ENCODE results near the gene MTFMT.

MTFMT gene

DNA sequence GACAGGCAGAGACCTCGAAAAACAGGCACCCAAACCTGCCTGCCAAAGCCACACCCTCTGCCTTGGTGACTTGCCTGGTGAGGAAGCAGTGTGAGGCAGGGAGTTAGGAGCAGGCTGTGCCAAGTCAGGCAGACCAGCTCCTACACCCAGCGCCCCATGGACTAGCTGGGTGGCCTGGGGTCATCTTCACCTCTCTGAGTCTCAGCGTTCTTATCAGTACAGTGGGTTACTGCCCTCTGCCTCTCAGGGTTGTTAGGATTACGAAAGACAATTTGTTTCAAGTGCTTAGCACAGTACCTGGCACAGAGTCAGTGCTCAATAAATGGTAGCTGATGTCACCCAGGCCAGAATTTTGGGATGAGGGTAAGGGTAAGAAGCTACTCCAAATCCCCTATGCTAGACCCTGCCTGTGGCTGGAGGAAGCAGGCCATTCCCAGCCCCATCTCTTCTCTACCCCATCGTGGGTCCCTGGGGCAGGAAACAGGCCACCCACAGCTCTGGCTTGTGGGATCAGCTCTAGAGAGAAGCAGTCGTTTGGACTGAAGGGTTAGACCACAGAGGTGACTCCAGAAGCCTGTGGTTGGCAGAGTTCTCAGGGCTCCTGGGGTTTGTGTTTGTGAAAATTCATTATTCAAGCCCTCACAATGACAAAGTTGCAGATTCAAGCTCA is 25.9 kb upstream of the MTFMT start:
- TF ChIP-seq POLR2AphosphoS5 (IDR thresholded peaks at IDR 0.05; ENCODE audit: low read depth) (no peak), GABPA (IDR thresholded peaks at IDR 0.05; ENCODE audit: low read depth) (no peak), SPI1 (IDR thresholded peaks at IDR 0.05; ENCODE audit: borderline replicate concordance, low read depth) (no peak)
- TF ChIP-seq, protein P1, sequence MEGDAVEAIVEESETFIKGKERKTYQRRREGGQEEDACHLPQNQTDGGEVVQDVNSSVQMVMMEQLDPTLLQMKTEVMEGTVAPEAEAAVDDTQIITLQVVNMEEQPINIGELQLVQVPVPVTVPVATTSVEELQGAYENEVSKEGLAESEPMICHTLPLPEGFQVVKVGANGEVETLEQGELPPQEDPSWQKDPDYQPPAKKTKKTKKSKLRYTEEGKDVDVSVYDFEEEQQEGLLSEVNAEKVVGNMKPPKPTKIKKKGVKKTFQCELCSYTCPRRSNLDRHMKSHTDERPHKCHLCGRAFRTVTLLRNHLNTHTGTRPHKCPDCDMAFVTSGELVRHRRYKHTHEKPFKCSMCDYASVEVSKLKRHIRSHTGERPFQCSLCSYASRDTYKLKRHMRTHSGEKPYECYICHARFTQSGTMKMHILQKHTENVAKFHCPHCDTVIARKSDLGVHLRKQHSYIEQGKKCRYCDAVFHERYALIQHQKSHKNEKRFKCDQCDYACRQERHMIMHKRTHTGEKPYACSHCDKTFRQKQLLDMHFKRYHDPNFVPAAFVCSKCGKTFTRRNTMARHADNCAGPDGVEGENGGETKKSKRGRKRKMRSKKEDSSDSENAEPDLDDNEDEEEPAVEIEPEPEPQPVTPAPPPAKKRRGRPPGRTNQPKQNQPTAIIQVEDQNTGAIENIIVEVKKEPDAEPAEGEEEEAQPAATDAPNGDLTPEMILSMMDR (IDR thresholded peaks at IDR 0.05; ENCODE audit: insufficient read depth, low read length), result no peak
- TF ChIP-seq, protein P2, sequence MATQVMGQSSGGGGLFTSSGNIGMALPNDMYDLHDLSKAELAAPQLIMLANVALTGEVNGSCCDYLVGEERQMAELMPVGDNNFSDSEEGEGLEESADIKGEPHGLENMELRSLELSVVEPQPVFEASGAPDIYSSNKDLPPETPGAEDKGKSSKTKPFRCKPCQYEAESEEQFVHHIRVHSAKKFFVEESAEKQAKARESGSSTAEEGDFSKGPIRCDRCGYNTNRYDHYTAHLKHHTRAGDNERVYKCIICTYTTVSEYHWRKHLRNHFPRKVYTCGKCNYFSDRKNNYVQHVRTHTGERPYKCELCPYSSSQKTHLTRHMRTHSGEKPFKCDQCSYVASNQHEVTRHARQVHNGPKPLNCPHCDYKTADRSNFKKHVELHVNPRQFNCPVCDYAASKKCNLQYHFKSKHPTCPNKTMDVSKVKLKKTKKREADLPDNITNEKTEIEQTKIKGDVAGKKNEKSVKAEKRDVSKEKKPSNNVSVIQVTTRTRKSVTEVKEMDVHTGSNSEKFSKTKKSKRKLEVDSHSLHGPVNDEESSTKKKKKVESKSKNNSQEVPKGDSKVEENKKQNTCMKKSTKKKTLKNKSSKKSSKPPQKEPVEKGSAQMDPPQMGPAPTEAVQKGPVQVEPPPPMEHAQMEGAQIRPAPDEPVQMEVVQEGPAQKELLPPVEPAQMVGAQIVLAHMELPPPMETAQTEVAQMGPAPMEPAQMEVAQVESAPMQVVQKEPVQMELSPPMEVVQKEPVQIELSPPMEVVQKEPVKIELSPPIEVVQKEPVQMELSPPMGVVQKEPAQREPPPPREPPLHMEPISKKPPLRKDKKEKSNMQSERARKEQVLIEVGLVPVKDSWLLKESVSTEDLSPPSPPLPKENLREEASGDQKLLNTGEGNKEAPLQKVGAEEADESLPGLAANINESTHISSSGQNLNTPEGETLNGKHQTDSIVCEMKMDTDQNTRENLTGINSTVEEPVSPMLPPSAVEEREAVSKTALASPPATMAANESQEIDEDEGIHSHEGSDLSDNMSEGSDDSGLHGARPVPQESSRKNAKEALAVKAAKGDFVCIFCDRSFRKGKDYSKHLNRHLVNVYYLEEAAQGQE (IDR thresholded peaks at IDR 0.05; ENCODE audit: insufficient replicate concordance, low read depth), result no peak
- H3K27ac ChIP-seq (replicated peaks), result no peak overlapping the region
- H3K27me3 ChIP-seq (ENCODE audit: insufficient read depth, poor library complexity, severe bottlenecking), result no peaks in the 10 kb centered on the region
- no peak for DNase-seq (ENCODE audit: low read depth in 1 of 2, low spot score in 1 of 2)
- no peak overlapping the region for H3K4me3 ChIP-seq (replicated peaks; ENCODE audit: insufficient read depth, low read length)

DNA sequence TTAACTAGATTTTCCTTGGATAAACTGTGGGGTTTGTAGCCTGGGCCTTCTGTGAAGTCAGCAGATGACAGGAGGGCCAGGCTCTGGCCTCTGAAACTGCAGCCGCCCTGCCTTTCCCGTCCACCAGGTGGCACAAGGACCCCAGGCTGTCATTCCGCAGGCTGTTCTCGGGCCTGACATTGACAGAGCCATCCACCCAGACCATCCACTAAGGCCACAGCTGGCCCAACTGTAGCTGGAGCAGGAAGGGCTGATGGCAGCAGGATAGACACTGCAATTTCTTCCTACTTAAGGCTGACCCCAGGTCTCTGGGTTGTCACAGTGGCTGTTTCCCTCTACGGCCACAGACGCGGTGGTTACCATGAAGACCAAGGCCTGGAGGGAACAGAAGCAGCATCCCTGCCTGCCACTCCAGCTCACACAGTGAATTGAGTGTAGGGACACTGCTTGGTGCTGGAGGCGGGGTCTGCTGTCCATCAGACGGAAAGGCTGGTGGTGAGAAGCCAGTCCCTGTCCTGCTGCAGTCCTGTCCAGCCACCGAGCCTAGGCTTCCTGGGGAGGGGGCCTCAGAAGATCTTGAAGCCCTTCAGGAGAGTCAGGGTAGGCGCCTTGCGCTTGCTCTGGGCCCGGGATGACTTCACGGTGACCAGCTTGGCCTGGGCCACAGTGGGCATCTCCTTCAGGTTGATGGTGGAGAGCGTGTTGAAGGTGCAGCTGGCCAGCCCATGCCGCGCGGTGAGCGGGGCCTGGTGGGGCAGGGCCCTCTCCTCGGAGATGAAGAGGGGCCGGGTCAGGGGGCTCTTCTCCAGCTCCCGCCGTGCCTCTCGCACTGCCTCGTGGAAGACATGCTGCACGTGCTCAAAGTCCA is 25.1 kb upstream of the MTFMT start:
- no peak overlapping the region for H3K27ac ChIP-seq (replicated peaks)
- peak; percentile 25 to 58 for DNase-seq (ENCODE audit: low read depth in 1 of 2, low spot score in 1 of 2)
- H3K4me3 ChIP-seq (replicated peaks; ENCODE audit: insufficient read depth, low read length), result no peak overlapping the region
- TF ChIP-seq GABPA (IDR thresholded peaks at IDR 0.05; ENCODE audit: low read depth), result no peak
- TF ChIP-seq, protein P1 (IDR thresholded peaks at IDR 0.05; ENCODE audit: insufficient read depth, low read length), result peak; percentile 89
- H3K27me3 ChIP-seq (ENCODE audit: insufficient read depth, poor library complexity, severe bottlenecking), result no peaks in the 10 kb centered on the region

DNA sequence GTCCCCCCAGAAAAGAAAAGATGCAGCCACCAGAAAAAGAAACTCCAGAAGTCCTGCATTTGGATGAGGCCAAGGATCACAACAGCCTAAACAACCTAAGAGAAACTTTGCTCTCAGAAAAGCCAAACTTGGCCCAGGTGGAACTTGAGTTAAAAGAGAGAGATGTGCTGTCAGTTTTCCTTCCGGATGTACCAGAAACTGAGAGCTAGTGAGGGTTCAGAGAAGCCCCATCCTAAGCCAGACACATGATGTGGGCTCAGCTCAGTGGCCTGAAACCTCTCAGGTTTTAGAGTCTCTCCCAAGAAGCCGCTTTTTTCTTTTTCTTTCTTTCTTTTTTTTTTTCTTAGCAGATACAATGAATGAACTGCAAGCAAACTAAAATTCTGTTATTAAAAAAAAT is 23.5 kb upstream of the MTFMT start:
- Histone ChIP-seq H3K27me3 (ENCODE audit: insufficient read depth, poor library complexity, severe bottlenecking) (no peaks in the 10 kb centered on the region), H3K4me3 (replicated peaks; ENCODE audit: insufficient read depth, low read length) (no peak overlapping the region), H3K27ac (replicated peaks) (no peak overlapping the region)
- TF ChIP-seq POLR2AphosphoS5 (IDR thresholded peaks at IDR 0.05; ENCODE audit: low read depth), result no peak
- TF ChIP-seq, protein P2 (IDR thresholded peaks at IDR 0.05; ENCODE audit: insufficient replicate concordance, low read depth), result no peak
- TF ChIP-seq, protein P1 (IDR thresholded peaks at IDR 0.05; ENCODE audit: insufficient read depth, low read length), result no peak
- no peak for TF ChIP-seq SPI1 (IDR thresholded peaks at IDR 0.05; ENCODE audit: borderline replicate concordance, low read depth)
- TF ChIP-seq GABPA (IDR thresholded peaks at IDR 0.05; ENCODE audit: low read depth), result no peak
- DNase-seq (ENCODE audit: low read depth in 1 of 2, low spot score in 1 of 2), result no peak

Measured in HL-60 (cell line).